ENCODE data around the gene ELOA2. TPM values are rescaled to one million over a fixed set of nuclear protein-coding genes. Genes with fewer than 3 reads are reported as not detected.
"Not testable (repeated sequence)": the region's sequence is repeated elsewhere in the genome, so short reads cannot be mapped to it uniquely, and the experiment has no call there.

The ELOA2 gene, protein sequence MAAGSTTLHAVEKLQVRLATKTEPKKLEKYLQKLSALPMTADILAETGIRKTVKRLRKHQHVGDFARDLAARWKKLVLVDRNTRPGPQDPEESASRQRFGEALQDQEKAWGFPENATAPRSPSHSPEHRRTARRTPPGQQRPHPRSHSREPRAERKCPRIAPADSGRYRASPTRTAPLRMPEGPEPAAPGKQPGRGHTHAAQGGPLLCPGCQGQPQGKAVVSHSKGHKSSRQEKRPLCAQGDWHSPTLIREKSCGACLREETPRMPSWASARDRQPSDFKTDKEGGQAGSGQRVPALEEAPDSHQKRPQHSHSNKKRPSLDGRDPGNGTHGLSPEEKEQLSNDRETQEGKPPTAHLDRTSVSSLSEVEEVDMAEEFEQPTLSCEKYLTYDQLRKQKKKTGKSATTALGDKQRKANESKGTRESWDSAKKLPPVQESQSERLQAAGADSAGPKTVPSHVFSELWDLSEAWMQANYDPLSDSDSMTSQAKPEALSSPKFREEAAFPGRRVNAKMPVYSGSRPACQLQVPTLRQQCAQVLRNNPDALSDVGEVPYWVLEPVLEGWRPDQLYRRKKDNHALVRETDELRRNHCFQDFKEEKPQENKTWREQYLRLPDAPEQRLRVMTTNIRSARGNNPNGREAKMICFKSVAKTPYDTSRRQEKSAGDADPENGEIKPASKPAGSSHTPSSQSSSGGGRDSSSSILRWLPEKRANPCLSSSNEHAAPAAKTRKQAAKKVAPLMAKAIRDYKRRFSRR
- polyA plus RNA-seq (ENCODE audit: insufficient read length in 12 of 12), result under 1 TPM in 2 of 12 donors, not detected in 10; 0.07 to 0.09 TPM
- long read RNA-seq, donor 1, result 0 reads
- long read RNA-seq, donor 2, result 0 reads
- long read RNA-seq, donor 3, result 0 reads
- long read RNA-seq, donor 4, result 0 reads
- long read RNA-seq, donor 5, result 0 reads
- long read RNA-seq, donor 6, result 0 reads
- long read RNA-seq, donor 7, result 0 reads
- long read RNA-seq, donor 8, result 0 reads
- long read RNA-seq, donor 9, result 0 reads
- long read RNA-seq, donor 10, result 0 reads
- long read RNA-seq, donor 11, result 0 reads

DNA sequence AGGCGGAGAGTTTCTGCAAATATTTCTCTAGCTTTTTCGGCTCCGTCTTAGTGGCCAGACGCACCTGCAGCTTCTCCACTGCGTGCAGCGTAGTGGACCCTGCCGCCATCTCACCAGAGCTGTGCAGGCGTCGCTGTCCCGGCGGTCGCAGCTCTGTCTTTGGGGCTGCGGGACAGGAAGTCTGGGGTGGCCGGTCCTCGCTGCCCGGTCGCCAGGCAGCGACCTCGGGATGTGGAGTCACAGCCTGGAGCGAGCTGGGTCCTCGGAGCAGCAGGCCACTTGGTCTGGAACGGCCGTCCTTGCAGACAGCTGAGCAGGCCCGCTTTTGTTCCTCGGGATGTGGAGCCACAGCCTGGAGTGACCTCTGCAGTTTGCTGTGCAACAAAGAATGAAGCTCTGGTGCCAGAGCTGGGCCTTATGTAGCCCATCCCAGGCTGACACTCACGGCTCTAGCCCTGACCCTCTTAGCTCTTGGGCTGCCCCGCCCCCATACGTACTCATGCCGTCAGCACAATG lies at the start of gene ELOA2:
Gene ELOA2 (minus strand): TSS at position 466 of the 516 bp plus-strand sequence. CDS start 357 bp downstream, at position 109.
- no peak for DNase-seq

DNA sequence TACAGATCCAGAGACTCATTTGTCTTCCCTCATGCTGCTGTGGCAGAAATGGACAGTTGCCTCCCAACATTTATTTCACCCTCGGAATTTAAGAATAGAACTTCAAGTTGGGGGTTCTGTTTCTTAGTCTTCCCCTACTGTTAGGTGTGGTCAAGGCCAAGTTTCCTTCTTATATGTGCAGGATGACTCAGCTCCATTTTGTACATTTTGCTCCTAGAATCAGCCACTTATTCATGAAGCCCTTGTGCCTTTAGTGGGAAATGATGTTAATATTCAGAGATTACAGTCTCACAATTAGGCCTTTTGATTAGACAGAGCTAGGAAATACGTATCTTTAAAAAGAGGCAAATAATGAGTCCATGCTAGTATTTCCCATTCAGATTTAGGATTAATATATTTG lies 46.2 kb upstream of the ELOA2 start:
- DNase-seq, result no peak

DNA sequence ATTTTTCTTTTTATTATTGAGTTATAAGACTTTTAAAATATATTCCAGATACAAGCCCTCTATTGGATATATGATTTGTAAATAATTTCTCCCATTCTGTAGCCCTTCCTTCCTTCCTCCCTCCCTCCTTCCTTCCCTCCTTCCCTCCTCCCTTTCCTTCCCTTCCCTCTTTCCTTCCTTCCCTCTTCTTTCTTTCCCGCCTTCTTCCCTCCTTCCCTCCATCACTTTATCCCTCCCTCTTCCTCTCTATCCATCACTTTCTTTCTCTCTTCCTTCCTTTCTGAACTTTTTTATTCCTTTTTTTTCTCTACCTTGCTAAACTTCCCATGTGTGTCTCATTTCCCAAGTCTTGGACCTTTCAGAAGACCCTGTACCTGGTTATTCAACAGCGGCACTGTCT lies 45.5 kb upstream of the ELOA2 start:
- DNase-seq, result no peak

- no peak for DNase-seq
Measured at GRCh38 chr18:47077111-47077510, 41.7 kb upstream of the ELOA2 start.

- no peak for DNase-seq
Measured at GRCh38 chr18:47075098-47075883, 39.9 kb upstream of the ELOA2 start.

DNA sequence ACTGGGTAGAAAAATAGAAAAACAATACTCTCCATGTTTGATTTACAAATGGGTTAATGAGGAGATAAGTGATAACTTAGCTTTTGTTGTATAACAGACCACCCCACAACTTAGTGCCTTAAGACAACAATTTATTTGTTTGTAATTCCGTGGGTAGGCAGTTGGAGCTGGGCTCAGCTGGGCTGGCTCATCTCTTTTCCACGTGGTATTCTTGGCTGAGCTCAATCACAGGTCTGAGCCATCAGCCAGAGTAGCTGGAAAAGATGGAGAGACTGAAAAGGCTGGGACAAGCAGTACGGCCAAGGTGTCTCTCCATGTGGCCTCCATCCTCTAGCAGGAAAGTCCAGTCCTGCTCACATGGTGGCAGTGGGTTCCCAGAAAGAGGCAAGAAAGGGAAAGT lies 32.2 kb upstream of the ELOA2 start:
- no peak for DNase-seq

- DNase-seq, result no peak
Measured at GRCh38 chr18:47063096-47063495, 27.7 kb upstream of the ELOA2 start.

GRCh38 chr18:47062471-47062870 lies 27.1 kb upstream of the ELOA2 start:
- no peak for DNase-seq

DNA sequence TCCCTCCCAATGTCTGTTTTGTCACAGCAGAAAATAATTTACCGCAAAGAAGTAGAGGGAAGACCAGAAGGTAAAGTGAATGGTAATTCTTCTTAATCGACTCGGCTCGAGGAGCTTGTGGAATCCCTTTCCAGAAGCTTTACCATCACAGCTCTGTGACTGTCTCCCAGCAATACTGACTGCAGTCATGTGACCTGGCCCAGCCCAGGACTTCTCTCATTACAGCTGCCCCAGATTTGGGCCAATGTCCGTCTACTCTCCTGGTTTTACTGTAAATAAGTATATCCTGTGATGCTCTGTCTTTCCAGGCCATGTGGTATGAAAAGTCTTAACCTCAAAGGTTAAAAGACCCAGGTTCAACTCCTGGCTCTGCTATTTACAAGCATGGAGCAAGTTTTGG lies 18.9 kb upstream of the ELOA2 start:
- no peak for DNase-seq

DNA sequence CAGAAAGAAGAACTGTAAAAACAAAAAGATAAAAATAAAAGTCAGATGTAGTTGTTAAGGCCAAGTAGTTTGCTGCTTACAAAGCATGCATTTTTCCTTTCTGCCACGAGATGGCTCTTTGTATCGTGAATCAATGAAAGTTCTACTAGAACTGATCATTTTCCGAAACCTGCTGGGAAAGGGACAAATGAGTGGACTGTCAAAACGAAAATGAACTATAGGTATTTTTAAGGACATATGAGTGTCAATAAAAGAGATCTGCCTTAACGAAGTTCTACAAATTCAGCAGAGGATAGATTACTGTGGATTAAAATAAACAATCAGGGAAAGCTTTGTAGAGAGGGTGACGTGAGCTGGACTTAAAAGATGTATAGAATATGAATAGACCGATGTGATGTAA lies 15.0 kb upstream of the ELOA2 start:
- peak; percentile 45 for DNase-seq

DNA sequence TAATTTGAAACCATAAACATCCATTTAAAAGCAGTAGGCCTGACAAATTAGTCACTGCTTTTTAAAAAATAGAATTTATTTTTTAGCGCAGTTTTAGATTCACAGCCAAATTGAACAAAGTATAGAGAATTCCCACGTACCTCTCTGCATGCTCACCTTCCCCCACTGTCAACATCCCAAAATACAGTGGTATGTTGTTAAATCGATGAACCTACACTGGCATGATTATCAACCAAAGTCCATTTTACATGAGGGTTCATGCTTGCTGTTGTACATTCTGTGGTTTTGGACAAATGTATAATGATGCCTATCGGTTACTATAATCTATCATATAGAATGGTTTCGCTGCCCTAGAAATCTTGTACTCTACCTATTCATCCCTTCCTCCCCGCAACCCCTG lies 5.6 kb upstream of the ELOA2 start:
- no peak for DNase-seq

GRCh38 chr18:47036927-47037578 lies 1.6 kb upstream of the ELOA2 start:
- DNase-seq, result no peak

GRCh38 chr18:47036298-47036874 lies 965 bp upstream of the ELOA2 start:
- no peak for DNase-seq

DNA sequence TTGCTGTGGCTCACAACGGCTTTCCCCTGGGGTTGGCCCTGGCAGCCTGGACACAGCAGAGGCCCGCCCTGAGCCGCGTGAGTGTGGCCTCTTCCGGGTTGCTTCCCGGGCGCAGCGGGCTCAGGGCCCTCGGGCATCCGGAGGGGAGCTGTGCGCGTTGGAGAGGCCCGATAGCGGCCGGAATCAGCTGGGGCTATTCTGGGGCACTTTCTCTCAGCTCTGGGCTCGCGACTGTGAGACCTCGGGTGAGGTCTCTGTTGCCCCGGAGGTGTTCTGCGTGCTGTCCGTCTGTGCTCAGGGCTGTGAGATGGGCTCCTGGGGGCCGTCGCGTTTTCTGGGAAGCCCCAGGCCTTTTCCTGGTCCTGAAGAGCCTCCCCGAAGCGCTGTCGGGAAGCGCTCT lies 830 bp downstream of the ELOA2 start:
- DNase-seq, result not testable (repeated sequence)

DNA sequence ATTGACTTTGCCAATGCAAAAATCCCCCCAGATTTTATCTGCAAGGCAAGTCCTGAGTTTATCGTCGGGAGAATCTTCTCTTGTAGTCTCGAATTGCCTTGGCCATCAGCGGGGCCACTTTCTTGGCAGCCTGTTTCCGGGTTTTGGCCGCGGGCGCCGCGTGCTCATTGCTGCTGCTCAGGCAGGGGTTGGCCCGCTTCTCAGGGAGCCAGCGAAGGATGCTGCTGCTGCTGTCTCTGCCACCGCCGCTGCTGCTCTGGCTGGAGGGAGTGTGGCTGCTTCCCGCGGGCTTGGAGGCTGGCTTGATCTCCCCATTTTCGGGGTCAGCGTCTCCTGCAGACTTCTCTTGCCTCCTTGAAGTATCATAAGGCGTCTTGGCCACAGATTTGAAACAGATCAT lies 2.5 kb downstream of the ELOA2 start:
- DNase-seq, result no peak

DNA sequence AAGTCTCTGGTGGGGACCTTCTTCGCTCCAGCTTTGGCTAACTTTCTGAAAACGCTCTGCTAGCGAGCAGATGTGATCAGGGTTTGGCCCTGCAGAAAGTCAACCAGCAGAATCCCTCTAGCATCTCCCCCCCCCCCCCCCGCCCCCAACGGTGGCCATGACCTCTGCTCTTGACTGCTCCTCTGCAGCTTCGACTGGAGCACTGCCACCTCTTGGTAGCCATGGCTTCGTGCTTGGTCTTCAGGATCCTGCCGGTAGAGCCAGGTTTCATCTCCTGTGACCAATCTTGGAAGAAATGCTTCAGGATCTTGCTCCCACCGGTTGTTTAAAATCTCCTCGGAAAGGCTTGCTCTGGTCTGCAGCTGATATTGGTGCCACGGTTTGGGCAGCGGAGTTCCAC lies 4.5 kb downstream of the ELOA2 start:
- not testable (repeated sequence) for DNase-seq

GRCh38 chr18:47029684-47030353 lies 5.6 kb downstream of the ELOA2 start:
- DNase-seq, result not testable (repeated sequence)

DNA sequence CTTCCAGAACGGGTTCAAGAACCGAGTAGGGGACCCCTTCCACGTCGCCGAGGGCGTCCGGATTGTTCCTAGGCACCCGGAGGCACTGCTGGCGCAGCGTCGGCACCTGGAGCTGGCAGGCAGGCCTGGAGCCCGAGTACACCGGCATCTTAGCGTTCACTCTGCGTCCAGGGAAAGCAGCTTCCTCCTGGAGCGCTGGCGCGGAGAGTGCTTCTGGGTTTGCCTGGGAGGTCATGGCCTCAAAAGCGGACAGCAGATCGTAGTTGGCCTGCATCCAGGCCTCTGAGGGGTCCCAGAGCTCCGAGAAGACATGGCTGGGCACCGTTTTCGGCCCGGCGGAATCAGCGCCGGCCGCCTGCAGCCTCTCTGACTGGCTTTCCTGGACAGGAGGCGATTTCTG lies 6.7 kb downstream of the ELOA2 start:
- not testable (repeated sequence) for DNase-seq

- DNase-seq, result not testable (repeated sequence)
Measured at GRCh38 chr18:47025557-47026174, 9.8 kb downstream of the ELOA2 start.
